Neutrophil (primary cell): ENCODE measurements around the gene INPP5K.
A peak's percentile ranks its signal among the peaks of the same experiment; 100 is the strongest.

Experiments used
- H3K27ac ChIP-seq: fragments of 200-600 bp; sonication (generic); 2 replicates; pipeline ENCODE4 v1.5.1; 2016; ENCODE audit warnings: mild to moderate bottlenecking, moderate library complexity
- H3K27me3 ChIP-seq: fragments of 200-600 bp; sonication (generic); 2 replicates; pipeline ENCODE4 v1.6.0; 2016; ENCODE audit warnings: mild to moderate bottlenecking
- H3K36me3 ChIP-seq: fragments of 200-600 bp; sonication (generic); 2 replicates; pipeline ENCODE4 v1.5.1; 2017
- H3K4me1 ChIP-seq, 2 experiments: fragments of 200-600 bp in 1 of 2; sonication (generic) in 1 of 2; 1 replicate in 1 of 2; 2 replicates in 1 of 2; pipeline versions ENCODE4 v1.5.1 to v1.6.1; 2013 to 2016; ENCODE audit warnings: low read depth in 1 of 2, low read length in 1 of 2, mild to moderate bottlenecking in 1 of 2, moderate library complexity in 1 of 2; ENCODE audit not compliant: control insufficient read depth in 1 of 2, insufficient read depth in 1 of 2
- H3K4me3 ChIP-seq, 2 experiments: fragments of 200-600 bp in 1 of 2; sonication (generic) in 1 of 2; 1 replicate in 1 of 2; 2 replicates in 1 of 2; pipeline ENCODE4 v1.5.1; 2013 to 2016; ENCODE audit warnings: low read depth in 1 of 2, low read length in 1 of 2, mild to moderate bottlenecking in 1 of 2, moderate library complexity in 1 of 2
- H3K9me3 ChIP-seq: fragments of 200-600 bp; sonication (generic); 2 replicates; pipeline ENCODE4 v1.5.1; 2016
- CTCF ChIP-seq: fragments of 200-600 bp; sonication (generic); IDR thresholded peaks from 2 replicates; pipeline ENCODE4 v1.5.1; 2016; ENCODE audit warnings: antibody characterized with exemption

INPP5K gene

GRCh38 chr17:1484676-1485422 lies 31.6 kb downstream of the INPP5K start:
- peaks cover 96% of the 10 kb centered on the region for H3K27me3 ChIP-seq
- peaks cover 25 to 43% of the 10 kb centered on the region in 2 experiments for H3K4me1 ChIP-seq
- no peaks in the 10 kb centered on the region for H3K36me3 ChIP-seq

GRCh38 chr17:1484060-1484535 lies 32.3 kb downstream of the INPP5K start:
- peaks cover 25 to 43% of the 10 kb centered on the region in 2 experiments for H3K4me1 ChIP-seq
- no peak overlapping the region for H3K4me3 ChIP-seq
- peaks cover 95% of the 10 kb centered on the region for H3K27me3 ChIP-seq
- TF ChIP-seq CTCF: no peak
- H3K9me3 ChIP-seq: no peaks in the 10 kb centered on the region
- H3K27ac ChIP-seq: no peak overlapping the region
- no peaks in the 10 kb centered on the region for H3K36me3 ChIP-seq

More at GRCh38 chr17:1484676-1485422, 31.6 kb downstream of the INPP5K start:
- no peak for TF ChIP-seq CTCF
- Histone ChIP-seq H3K9me3 (no peaks in the 10 kb centered on the region), H3K4me3 (peak overlapping the region in 1 of 2 experiments; percentile 41), H3K27ac (no peak overlapping the region)

GRCh38 chr17:1482680-1483079 lies 33.7 kb downstream of the INPP5K start:
- H3K4me1 ChIP-seq: peaks cover 18 to 33% of the 10 kb centered on the region in 2 experiments
- H3K4me3 ChIP-seq: no peak overlapping the region
- no peaks in the 10 kb centered on the region for H3K36me3 ChIP-seq
- no peaks in the 10 kb centered on the region for H3K9me3 ChIP-seq
- H3K27me3 ChIP-seq: peaks cover 95% of the 10 kb centered on the region
- no peak overlapping the region for H3K27ac ChIP-seq
- no peak for TF ChIP-seq CTCF

- H3K36me3 ChIP-seq: no peaks in the 10 kb centered on the region
- no peak for TF ChIP-seq CTCF
- H3K4me3 ChIP-seq: no peak overlapping the region
- peaks cover 95% of the 10 kb centered on the region for H3K27me3 ChIP-seq
- H3K9me3 ChIP-seq: no peaks in the 10 kb centered on the region
- H3K4me1 ChIP-seq: peaks cover 11 to 23% of the 10 kb centered on the region in 2 experiments
- no peak overlapping the region for H3K27ac ChIP-seq
Observed at GRCh38 chr17:1481736-1482135, 34.7 kb downstream of the INPP5K start.

GRCh38 chr17:1480747-1481465 lies 35.5 kb downstream of the INPP5K start:
- peaks cover 95% of the 10 kb centered on the region for H3K27me3 ChIP-seq
- no peak overlapping the region for H3K27ac ChIP-seq
- H3K36me3 ChIP-seq: no peaks in the 10 kb centered on the region
- no peak overlapping the region for H3K4me3 ChIP-seq
- H3K9me3 ChIP-seq: no peaks in the 10 kb centered on the region
- no peak for TF ChIP-seq CTCF
- H3K4me1 ChIP-seq: peaks cover 7 to 15% of the 10 kb centered on the region in 2 experiments
